Keratinocyte (primary cell): Measurements from ENCODE around the gene MS4A4A. TPM values are rescaled to one million over a fixed set of nuclear protein-coding genes. Genes with fewer than 3 reads are reported as not detected.

Experiments used
- DNase-seq: peaks from one replicate; pipeline ENCODE4 v3.0.0-alpha.2; 2011; ENCODE audit warnings: low read depth, missing footprints, low spot score
- FAIRE-seq: peaks from 2 replicates; lab custom pipeline; 2011; peaks lifted over from hg19 to GRCh38; lab: Jason Lieb, UNC
- H2AFZ ChIP-seq: 2 replicates; pipeline ENCODE4 v1.6.0; 2012; ENCODE audit warnings: low read length, control low read depth, inconsistent platforms; ENCODE audit not compliant: control insufficient read depth
- H3K27ac ChIP-seq: 2 replicates; pipeline ENCODE4 v1.5.1; 2011; ENCODE audit warnings: low read length; ENCODE audit not compliant: control insufficient read depth, insufficient read depth
- H3K27me3 ChIP-seq: 3 replicates; pipeline ENCODE4 v1.6.0; 2011; ENCODE audit warnings: low read length; ENCODE audit not compliant: control insufficient read depth, insufficient read depth; ENCODE audit errors: extremely low read depth
- H3K36me3 ChIP-seq, 2 experiments: 2 replicates in 1 of 2; 3 replicates in 1 of 2; pipeline ENCODE4 v1.5.1; 2011; ENCODE audit warnings: low read length in 2 of 2, mild to moderate bottlenecking in 1 of 2; ENCODE audit not compliant: control insufficient read depth in 2 of 2, insufficient read depth in 2 of 2; ENCODE audit errors: extremely low read depth in 1 of 2
- H3K4me1 ChIP-seq: 3 replicates; pipeline ENCODE4 v1.5.1; 2011; ENCODE audit warnings: low read length; ENCODE audit not compliant: control insufficient read depth, insufficient read depth; ENCODE audit errors: extremely low read depth
- H3K4me2 ChIP-seq: 3 replicates; pipeline ENCODE4 v1.6.0; 2011; ENCODE audit warnings: low read depth, low read length; ENCODE audit not compliant: control insufficient read depth, insufficient read depth; ENCODE audit errors: extremely low read depth
- H3K4me3 ChIP-seq, 3 experiments: fragments of 200-600 bp in 1 of 3; sonication (generic) in 1 of 3; 2 replicates in 2 of 3; 3 replicates in 1 of 3; pipeline ENCODE4 v1.5.1; 2011 to 2016; ENCODE audit warnings: low read length in 3 of 3, mild to moderate bottlenecking in 3 of 3, control low read depth in 2 of 3, inconsistent platforms in 1 of 3, low read depth in 1 of 3, mixed read lengths in 1 of 3, mixed run types in 1 of 3, moderate library complexity in 1 of 3; ENCODE audit not compliant: control insufficient read depth in 2 of 3, insufficient read depth in 2 of 3; ENCODE audit errors: extremely low read depth in 1 of 3
- H3K79me2 ChIP-seq: 2 replicates; pipeline ENCODE4 v1.6.0; 2012; ENCODE audit warnings: low read length; ENCODE audit not compliant: control insufficient read depth, insufficient read depth
- H3K9ac ChIP-seq: 3 replicates; pipeline ENCODE4 v1.6.0; 2011; ENCODE audit warnings: low read length; ENCODE audit not compliant: control insufficient read depth, insufficient read depth; ENCODE audit errors: extremely low read depth
- H3K9me1 ChIP-seq: 3 replicates; pipeline ENCODE4 v1.6.0; 2011; ENCODE audit warnings: low read length; ENCODE audit not compliant: control insufficient read depth, insufficient read depth; ENCODE audit errors: extremely low read depth
- H3K9me3 ChIP-seq: 2 replicates; pipeline ENCODE4 v1.5.1; 2012; ENCODE audit warnings: low read depth, low read length; ENCODE audit not compliant: control insufficient read depth
- H4K20me1 ChIP-seq: 3 replicates; pipeline ENCODE4 v1.6.0; 2011; ENCODE audit warnings: low read length; ENCODE audit not compliant: control insufficient read depth, insufficient read depth; ENCODE audit errors: extremely low read depth
- CTCF ChIP-seq, 3 experiments: IDR thresholded peaks in 1 of 3; conservative IDR thresholded peaks in 1 of 3; optimal IDR thresholded peaks in 1 of 3; 2 replicates in 2 of 3; 3 replicates in 1 of 3; pipeline versions ENCODE3 to v1.5.1; 2011; ENCODE audit warnings: low read length in 3 of 3, mild to moderate bottlenecking in 3 of 3, moderate library complexity in 2 of 3, control low read depth in 1 of 3, inconsistent platforms in 1 of 3; ENCODE audit not compliant: insufficient read depth in 2 of 3; ENCODE audit errors: extremely low read depth in 1 of 3
- EZH2 ChIP-seq: IDR thresholded peaks from one replicate; pipeline ENCODE4 v1.6.1; 2012; ENCODE audit warnings: inconsistent platforms, mild to moderate bottlenecking, low read length, moderate library complexity
- dilution Hi-C: fragments of 300-500 bp; cut with MboI; formaldehyde crosslinking; loops from one replicate; pipeline ENCODE4 v1.7.0; 2020; ENCODE audit warnings: low sequenced_read_pairs; ENCODE audit not compliant: extremely low pct_ligation_motif_present
- polyA minus RNA-seq, 3 experiments: library from RNA; depleted of rRNA, polyadenylated mRNA; stranded (reverse); fragments of >200 nt; gene quantifications; 1 replicate in 1 of 3; 2 replicates in 1 of 3; 3 replicates in 1 of 3; pipeline ENCODE4 v1.2.3, GENCODE V29; 2011
- polyA plus RNA-seq, 5 experiments: library from polyadenylated mRNA; depleted of rRNA in 3 of 5; stranded (reverse) in 3 of 5; stranded (forward) in 1 of 5; unstranded in 1 of 5; fragments of >200 nt; gene quantifications; 1 replicate in 1 of 5; 2 replicates in 3 of 5; 3 replicates in 1 of 5; pipeline versions ENCODE4 v1.2.1 to v1.2.3, GENCODE V29; 2011 to 2012; ENCODE audit warnings: missing spikeins in 2 of 5, low read depth in 1 of 5, low replicate concordance in 1 of 5

The MS4A4A gene
- polyA plus RNA-seq (not detected in 3 replicates), polyA minus RNA-seq (not detected in 3 replicates)
- not detected for polyA plus RNA-seq (2011; ENCODE audit: low read depth)
- not detected in 2 replicates for polyA plus RNA-seq (2011; cell fraction: cytosol; rRNA removed)
- not detected in 2 replicates for polyA plus RNA-seq (2011; cell fraction: nucleus; rRNA removed)
- polyA plus RNA-seq (2012; ENCODE audit: low replicate concordance): not detected in 2 replicates
- not detected for polyA minus RNA-seq (2011; cell fraction: cytosol; rRNA and poly(A)+ RNA removed)
- not detected in 2 replicates for polyA minus RNA-seq (2011; cell fraction: nucleus; rRNA and poly(A)+ RNA removed)

DNA sequence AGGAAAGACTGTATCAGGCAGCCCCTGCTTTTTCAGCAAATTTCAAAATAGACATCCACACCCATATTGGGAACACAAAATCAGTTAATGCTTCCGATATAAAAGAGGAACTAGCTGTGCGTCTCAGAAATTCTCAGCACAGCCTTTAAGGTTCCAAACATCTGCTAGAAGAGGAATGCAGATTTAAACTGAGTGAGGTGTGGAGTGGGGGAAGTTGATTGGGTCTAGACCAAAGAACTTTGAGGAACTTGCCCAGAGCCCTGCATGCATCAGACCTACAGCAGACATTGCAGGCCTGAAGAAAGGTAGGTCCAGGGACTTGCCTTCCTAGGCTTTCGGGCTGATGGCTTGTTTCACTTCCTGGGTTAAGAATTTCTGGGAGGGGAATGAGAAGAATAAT is at the start of gene MS4A4A:
Gene MS4A4A (plus strand): TSS at position 255 of the 400 bp plus-strand sequence. CDS start 10 bp downstream, at position 265.
- Histone ChIP-seq H2AFZ (no peak within 1 kb of the TSS), H3K4me1 (no peaks in the 10 kb centered on the region), H3K4me3 (no peak within 1 kb of the TSS), H4K20me1 (no peaks in the 10 kb centered on the region), H3K9me1 (no peaks in the 10 kb centered on the region), H3K9ac (no peak within 1 kb of the TSS), H3K79me2 (no peaks in the 10 kb centered on the region), H3K4me2 (no peak within 1 kb of the TSS), H3K9me3 (no peaks in the 10 kb centered on the region), H3K27ac (no peak within 1 kb of the TSS), H3K27me3 (no peaks in the 10 kb centered on the region), H3K36me3 (no peaks in the 10 kb centered on the region)
- no peak for TF ChIP-seq EZH2
- TF ChIP-seq CTCF (optimal IDR thresholded peaks at IDR 0.05 in 1 of 3, IDR thresholded peaks at IDR 0.05 in 1 of 3, conservative IDR thresholded peaks at IDR 0.05 in 1 of 3; ENCODE audit: extremely low read depth in 1 of 3, insufficient read depth in 2 of 3, low read length in 3 of 3): no peak
- no peak for DNase-seq
- dilution Hi-C loops: no loop called here
- no peak for FAIRE-seq

- Histone ChIP-seq H3K79me2 (no peaks in the 10 kb centered on the region), H4K20me1 (no peaks in the 10 kb centered on the region), H3K4me2 (no peak overlapping the region), H3K9me1 (no peaks in the 10 kb centered on the region), H3K4me3 (no peak overlapping the region), H2AFZ (no peak overlapping the region), H3K9ac (no peak overlapping the region), H3K27ac (no peak overlapping the region), H3K27me3 (no peaks in the 10 kb centered on the region), H3K9me3 (no peaks in the 10 kb centered on the region), H3K36me3 (no peaks in the 10 kb centered on the region), H3K4me1 (no peaks in the 10 kb centered on the region)
- TF ChIP-seq CTCF (optimal IDR thresholded peaks at IDR 0.05 in 1 of 3, IDR thresholded peaks at IDR 0.05 in 1 of 3, conservative IDR thresholded peaks at IDR 0.05 in 1 of 3; ENCODE audit: extremely low read depth in 1 of 3, insufficient read depth in 2 of 3, low read length in 3 of 3): no peak
- no peak for TF ChIP-seq EZH2
- no peak for FAIRE-seq
- dilution Hi-C loops: no loop called here
- no peak for DNase-seq
Measured at GRCh38 chr11:60230681-60231080, 49.8 kb upstream of the MS4A4A start.
